ENCODE data around the gene CDKN2B.

CDKN2B gene

GRCh38 chr9:22035591-22036011, 26.5 kb upstream of the CDKN2B start:
- H3K27ac ChIP-seq, result peak overlapping the region; percentile 60
- H3K4me1 ChIP-seq (ENCODE audit: low read depth, poor library complexity, severe bottlenecking), result peaks cover 97% of the 10 kb centered on the region
- H3K36me3 ChIP-seq (ENCODE audit: insufficient read depth), result no peaks in the 10 kb centered on the region
- H4K20me1 ChIP-seq (ENCODE audit: insufficient read depth), result no peaks in the 10 kb centered on the region
- no peak overlapping the region for H2AFZ ChIP-seq (ENCODE audit: low read depth)
- peak overlapping the region; percentile 84 for H3K4me2 ChIP-seq
- no peak overlapping the region for H3K4me3 ChIP-seq (IDR thresholded peaks at IDR 0.05; ENCODE audit: insufficient read depth, low read depth, low read length)
- no peak overlapping the region; the same call in 1 of the 2 replicates for H3K9ac ChIP-seq
- H3K27me3 ChIP-seq (ENCODE audit: insufficient read depth, low read depth), result no peaks in the 10 kb centered on the region
- no peaks in the 10 kb centered on the region for H3K79me2 ChIP-seq (ENCODE audit: insufficient read depth, low read depth)
- no peak for TF ChIP-seq CTCF (conservative IDR thresholded peaks at IDR 0.05; ENCODE audit: low read depth, low read length)

GRCh38 chr9:22033012-22033630, 24.0 kb upstream of the CDKN2B start:
- Histone ChIP-seq H3K4me3 (IDR thresholded peaks at IDR 0.05; ENCODE audit: insufficient read depth, low read depth, low read length) (no peak overlapping the region), H2AFZ (ENCODE audit: low read depth) (no peak overlapping the region), H3K36me3 (ENCODE audit: insufficient read depth) (no peaks in the 10 kb centered on the region), H3K9ac (no peak overlapping the region), H4K20me1 (ENCODE audit: insufficient read depth) (no peaks in the 10 kb centered on the region), H3K79me2 (ENCODE audit: insufficient read depth, low read depth) (no peaks in the 10 kb centered on the region), H3K27ac (peak overlapping the region; percentile 60), H3K4me2 (peak overlapping the region; percentile 84), H3K27me3 (ENCODE audit: insufficient read depth, low read depth) (no peaks in the 10 kb centered on the region), H3K4me1 (ENCODE audit: low read depth, poor library complexity, severe bottlenecking) (peaks cover 99% of the 10 kb centered on the region)
- no peak for TF ChIP-seq CTCF (conservative IDR thresholded peaks at IDR 0.05; ENCODE audit: low read depth, low read length)

GRCh38 chr9:22031655-22032411, 22.7 kb upstream of the CDKN2B start:
- no peak overlapping the region for H3K4me3 ChIP-seq (IDR thresholded peaks at IDR 0.05; ENCODE audit: insufficient read depth, low read depth, low read length)
- no peaks in the 10 kb centered on the region for H4K20me1 ChIP-seq (ENCODE audit: insufficient read depth)
- no peaks in the 10 kb centered on the region for H3K36me3 ChIP-seq (ENCODE audit: insufficient read depth)
- peak overlapping the region; percentile 60 for H3K27ac ChIP-seq
- peaks cover 97% of the 10 kb centered on the region for H3K4me1 ChIP-seq (ENCODE audit: low read depth, poor library complexity, severe bottlenecking)
- no peaks in the 10 kb centered on the region for H3K79me2 ChIP-seq (ENCODE audit: insufficient read depth, low read depth)
- no peak for TF ChIP-seq CTCF (conservative IDR thresholded peaks at IDR 0.05; ENCODE audit: low read depth, low read length)
- peak overlapping the region; percentile 84 for H3K4me2 ChIP-seq
- H2AFZ ChIP-seq (ENCODE audit: low read depth), result peak overlapping the region; percentile 11; the same call in 1 of the 2 replicates
- H3K9ac ChIP-seq, result peak overlapping the region; percentile 9; the same call in 1 of the 2 replicates
- no peaks in the 10 kb centered on the region for H3K27me3 ChIP-seq (ENCODE audit: insufficient read depth, low read depth)

- H3K4me1 ChIP-seq (ENCODE audit: low read depth, poor library complexity, severe bottlenecking), result peaks cover 80% of the 10 kb centered on the region
- no peaks in the 10 kb centered on the region for H3K36me3 ChIP-seq (ENCODE audit: insufficient read depth)
- H2AFZ ChIP-seq (ENCODE audit: low read depth), result no peak overlapping the region
- H3K9ac ChIP-seq, result no peak overlapping the region
- no peak overlapping the region for H3K27ac ChIP-seq
- H3K27me3 ChIP-seq (ENCODE audit: insufficient read depth, low read depth), result no peaks in the 10 kb centered on the region
- H3K4me2 ChIP-seq, result peak overlapping the region; percentile 84; the same call in 1 of the 2 replicates
- H3K79me2 ChIP-seq (ENCODE audit: insufficient read depth, low read depth), result no peaks in the 10 kb centered on the region
- H3K4me3 ChIP-seq (IDR thresholded peaks at IDR 0.05; ENCODE audit: insufficient read depth, low read depth, low read length), result no peak overlapping the region
- H4K20me1 ChIP-seq (ENCODE audit: insufficient read depth), result no peaks in the 10 kb centered on the region
- no peak for TF ChIP-seq CTCF (conservative IDR thresholded peaks at IDR 0.05; ENCODE audit: low read depth, low read length)
Observed at GRCh38 chr9:22030101-22030598, 21.0 kb upstream of the CDKN2B start.
